GM19455 (cell line): ENCODE results near the gene KRT13.

Source experiments
- ATAC-seq: cut with Tn5 transposase; IDR thresholded peaks from one replicate; pipeline ENCODE4 v1.9.1; 2021; ENCODE audit not compliant: unreplicated experiment

The KRT13 gene

GRCh38 chr17:41475421-41475820 is 30.0 kb downstream of the KRT13 start:
- ATAC-seq = no peak

GRCh38 chr17:41474863-41475262 is 30.5 kb downstream of the KRT13 start:
- ATAC-seq = no peak

GRCh38 chr17:41468346-41468745 is 37.1 kb downstream of the KRT13 start:
- no peak for ATAC-seq

GRCh38 chr17:41467561-41467960 is 37.9 kb downstream of the KRT13 start:
- no peak for ATAC-seq

- ATAC-seq = no peak
These were observed 38.4 kb downstream of the KRT13 start, which contains the start of gene KRT32 for GRCh38 chr17:41466988-41467387. Gene KRT32, minus strand, starts transcription at chr17:41467386. Its CDS starts 61 bp downstream, at chr17:41467325.

GRCh38 chr17:41464682-41465081 is 40.7 kb downstream of the KRT13 start:
- ATAC-seq = no peak

- no peak for ATAC-seq
These were observed 41.2 kb downstream of the KRT13 start for GRCh38 chr17:41464173-41464572.

GRCh38 chr17:41463746-41464145 is 41.7 kb downstream of the KRT13 start:
- ATAC-seq = no peak

- no peak for ATAC-seq
These were observed 42.7 kb downstream of the KRT13 start for GRCh38 chr17:41462705-41463104.

- ATAC-seq = no peak
These were observed 47.7 kb downstream of the KRT13 start for GRCh38 chr17:41457676-41458075.

GRCh38 chr17:41456204-41456603 is 49.2 kb downstream of the KRT13 start:
- no peak for ATAC-seq

- ATAC-seq = no peak
These were observed 50.2 kb downstream of the KRT13 start for GRCh38 chr17:41455236-41455635.

- ATAC-seq = no peak
These were observed 52.3 kb downstream of the KRT13 start for GRCh38 chr17:41453066-41453465.

- ATAC-seq = no peak
These were observed 53.1 kb downstream of the KRT13 start for GRCh38 chr17:41452281-41452680.

GRCh38 chr17:41451154-41451728 is 54.2 kb downstream of the KRT13 start:
- no peak for ATAC-seq
